Measurements from ENCODE around the gene DGKI. TPM values are rescaled to one million over a fixed set of nuclear protein-coding genes. Genes with fewer than 3 reads are reported as not detected.

DGKI gene
- total and polyA plus RNA-seq, 7 donors, result under 0.01 to 0.56 (median 0.44) TPM; not detected in 2

DNA sequence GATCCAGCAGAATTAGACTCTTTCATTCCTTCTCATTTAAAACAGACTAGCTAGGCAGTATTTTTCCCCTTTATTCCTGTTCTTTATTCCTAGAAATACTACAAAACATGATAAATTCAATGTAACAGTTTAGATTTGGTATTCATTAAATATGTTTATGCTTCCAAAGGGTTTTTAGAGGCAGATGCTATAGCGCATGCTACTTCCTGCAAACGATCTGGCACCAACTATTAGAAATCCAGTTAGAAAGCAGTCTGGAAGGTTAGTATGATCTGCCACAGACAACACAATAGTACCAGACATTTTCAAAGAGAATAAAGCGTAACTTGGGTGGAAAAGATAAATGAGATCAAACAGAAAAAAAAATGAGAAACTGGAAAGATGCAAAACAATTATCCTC, 439.7 kb downstream of the DGKI start:
- WGBS, 3 donors, result 83 to 91% (median 87%) methylated on average over 3 of the region's 3 CpGs
- Histone ChIP-seq H3K4me1 (no peaks in the 10 kb centered on the region), H3K4me3 (no peak overlapping the region), H3K36me3 (ENCODE audit: insufficient read depth in 1 of 2, low read depth in 1 of 2) (no peaks in the 10 kb centered on the region), H3K27ac (no peak overlapping the region), H3K27me3 (ENCODE audit: insufficient read depth in 3 of 3, low read length in 2 of 3) (no peaks in the 10 kb centered on the region), H3K9me3 (no peaks in the 10 kb centered on the region)
- TF ChIP-seq, protein P1, sequence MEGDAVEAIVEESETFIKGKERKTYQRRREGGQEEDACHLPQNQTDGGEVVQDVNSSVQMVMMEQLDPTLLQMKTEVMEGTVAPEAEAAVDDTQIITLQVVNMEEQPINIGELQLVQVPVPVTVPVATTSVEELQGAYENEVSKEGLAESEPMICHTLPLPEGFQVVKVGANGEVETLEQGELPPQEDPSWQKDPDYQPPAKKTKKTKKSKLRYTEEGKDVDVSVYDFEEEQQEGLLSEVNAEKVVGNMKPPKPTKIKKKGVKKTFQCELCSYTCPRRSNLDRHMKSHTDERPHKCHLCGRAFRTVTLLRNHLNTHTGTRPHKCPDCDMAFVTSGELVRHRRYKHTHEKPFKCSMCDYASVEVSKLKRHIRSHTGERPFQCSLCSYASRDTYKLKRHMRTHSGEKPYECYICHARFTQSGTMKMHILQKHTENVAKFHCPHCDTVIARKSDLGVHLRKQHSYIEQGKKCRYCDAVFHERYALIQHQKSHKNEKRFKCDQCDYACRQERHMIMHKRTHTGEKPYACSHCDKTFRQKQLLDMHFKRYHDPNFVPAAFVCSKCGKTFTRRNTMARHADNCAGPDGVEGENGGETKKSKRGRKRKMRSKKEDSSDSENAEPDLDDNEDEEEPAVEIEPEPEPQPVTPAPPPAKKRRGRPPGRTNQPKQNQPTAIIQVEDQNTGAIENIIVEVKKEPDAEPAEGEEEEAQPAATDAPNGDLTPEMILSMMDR (IDR thresholded peaks at IDR 0.05), result no peak
- no peak for DNase-seq
- no peak for ATAC-seq
- intact Hi-C loops (cut with DNase I), result no loop called here

DNA sequence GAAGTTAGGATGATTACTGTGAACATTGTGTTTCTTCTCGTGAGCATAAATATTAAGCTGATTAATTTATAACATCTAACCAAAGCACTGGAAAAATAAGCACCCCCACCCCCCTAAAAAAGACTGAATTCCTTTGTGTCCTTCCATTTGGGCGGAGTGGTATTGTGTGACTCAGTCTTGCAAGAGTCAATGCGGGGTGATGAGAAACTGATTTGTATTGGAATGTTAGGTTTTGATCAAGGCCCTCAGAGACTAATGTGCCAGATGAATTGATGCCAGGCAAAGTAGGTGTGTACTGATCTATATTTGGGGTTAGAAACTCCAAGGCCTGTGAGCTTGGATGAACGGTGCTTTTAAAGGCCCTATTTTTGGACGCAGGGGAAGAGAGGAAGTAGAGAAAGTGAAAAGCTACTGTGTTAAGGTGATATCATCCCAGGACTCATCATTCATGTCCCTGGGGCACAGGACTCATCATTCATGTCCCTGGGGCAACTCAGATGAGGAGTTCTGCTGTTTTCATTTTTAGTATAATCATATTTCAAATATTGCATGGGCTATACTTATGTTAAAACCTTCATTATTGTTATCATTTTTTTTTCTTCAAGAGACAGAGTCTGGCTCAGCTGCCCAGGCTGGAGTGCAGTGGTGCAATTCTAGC, 442.0 kb downstream of the DGKI start:
- no peak overlapping the region for H3K4me3 ChIP-seq

DNA sequence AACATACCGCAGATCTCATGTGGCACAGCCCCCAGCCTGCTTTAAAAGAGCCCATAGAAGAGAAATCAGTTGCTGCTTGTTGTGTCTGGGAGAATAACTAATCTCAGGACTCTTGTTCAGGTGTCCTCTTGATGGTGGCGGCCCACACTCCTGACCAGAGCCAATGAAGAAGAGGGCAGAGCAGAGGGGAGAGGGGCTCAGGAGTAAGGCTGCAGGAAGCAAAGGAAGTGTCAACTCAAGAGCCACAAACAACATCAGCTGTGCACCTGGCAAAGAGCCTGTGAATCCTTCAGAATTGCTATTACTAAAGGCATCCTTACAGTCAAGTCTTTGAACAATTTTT, 443.4 kb downstream of the DGKI start:
- H3K27ac ChIP-seq, result no peak overlapping the region
- no peak for DNase-seq
- 68 to 75% (median 72%) methylated on average over 2 of the region's 2 CpGs for WGBS, 3 donors
- no peaks in the 10 kb centered on the region for H3K27me3 ChIP-seq (ENCODE audit: insufficient read depth in 3 of 3, low read length in 2 of 3)
- intact Hi-C loops (cut with DNase I), result no loop called here
- ATAC-seq, result no peak
- no peaks in the 10 kb centered on the region for H3K36me3 ChIP-seq (ENCODE audit: insufficient read depth in 1 of 2, low read depth in 1 of 2)
- H3K4me1 ChIP-seq, result no peaks in the 10 kb centered on the region
- TF ChIP-seq, protein P1 (IDR thresholded peaks at IDR 0.05), result no peak
- no peak overlapping the region for H3K4me3 ChIP-seq
- no peaks in the 10 kb centered on the region for H3K9me3 ChIP-seq

More for the DNA sequence above, 442.0 kb downstream of the DGKI start:
- intact Hi-C loops (cut with DNase I), result no loop called here
- Histone ChIP-seq H3K27me3 (ENCODE audit: insufficient read depth in 3 of 3, low read length in 2 of 3) (no peaks in the 10 kb centered on the region), H3K4me1 (no peaks in the 10 kb centered on the region), H3K36me3 (ENCODE audit: insufficient read depth in 1 of 2, low read depth in 1 of 2) (no peaks in the 10 kb centered on the region), H3K9me3 (no peaks in the 10 kb centered on the region), H3K27ac (no peak overlapping the region)
- TF ChIP-seq, protein P1 (IDR thresholded peaks at IDR 0.05), result no peak
- WGBS, 3 donors, result 70 to 77% (median 77%) methylated on average over 5 of the region's 5 CpGs
- no peak for DNase-seq
- no peak for ATAC-seq

DNA sequence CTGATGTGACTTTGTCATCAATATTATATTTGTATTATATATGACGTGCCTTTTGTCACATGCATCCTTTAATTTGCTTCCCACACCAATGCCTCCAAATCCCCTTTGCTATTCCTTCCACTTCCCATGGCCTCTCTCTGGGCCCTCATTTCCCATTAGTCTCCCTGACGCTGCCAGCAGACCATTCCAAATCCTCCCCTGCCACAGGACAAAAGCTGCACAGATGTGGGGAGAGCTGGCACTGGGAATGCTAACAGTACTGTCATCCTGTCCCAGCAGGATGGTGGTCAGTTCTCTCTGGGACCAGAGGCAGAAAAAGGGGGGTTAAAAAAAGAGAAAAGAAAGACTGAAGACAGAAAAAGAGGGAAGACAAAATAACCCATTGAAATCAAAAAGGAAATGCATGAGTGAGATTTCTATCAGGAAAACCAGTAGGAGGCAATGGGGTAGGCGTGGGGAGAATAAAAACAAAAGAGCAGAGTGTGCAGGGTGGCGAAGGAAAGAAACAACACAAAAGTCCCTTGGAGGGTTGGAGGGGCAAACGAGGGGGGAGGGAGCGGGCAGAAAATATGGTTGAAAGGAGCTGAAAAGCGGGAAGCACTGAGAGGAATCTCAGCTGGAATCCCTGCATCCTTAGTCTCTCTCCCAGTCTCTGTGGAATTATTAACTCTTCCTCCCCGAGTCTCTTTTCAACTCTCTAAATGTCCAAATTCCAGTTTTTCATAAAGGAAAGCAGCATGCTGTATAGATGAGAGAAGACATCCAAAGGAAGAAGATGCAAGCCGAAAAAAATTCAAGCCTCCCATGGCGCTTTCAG, 444.0 kb downstream of the DGKI start:
- DNase-seq (no peak), ATAC-seq (no peak)
- Histone ChIP-seq H3K9me3 (no peaks in the 10 kb centered on the region), H3K27ac (no peak overlapping the region), H3K27me3 (ENCODE audit: insufficient read depth in 3 of 3, low read length in 2 of 3) (no peaks in the 10 kb centered on the region), H3K4me3 (no peak overlapping the region), H3K36me3 (ENCODE audit: insufficient read depth in 1 of 2, low read depth in 1 of 2) (no peaks in the 10 kb centered on the region), H3K4me1 (no peaks in the 10 kb centered on the region)
- TF ChIP-seq, protein P1 (IDR thresholded peaks at IDR 0.05), result no peak
- 31 to 42% (median 41%) methylated on average over 10 of the region's 10 CpGs for WGBS, 3 donors
- intact Hi-C loops (cut with DNase I), result no loop called here
